H9 (cell line): ENCODE results near the gene OR2F1. TPM values are rescaled to one million over a fixed set of nuclear protein-coding genes. Genes with fewer than 3 reads are reported as not detected.

Experiments used
- DNase-seq: peaks from one replicate; pipeline ENCODE4 v3.0.0-alpha.2; 2017
- H2AFZ ChIP-seq: one replicate; pipeline ENCODE4 v1.6.1; 2013; ENCODE audit warnings: mild to moderate bottlenecking, low read length, control low read depth, moderate library complexity
- H2AK5ac ChIP-seq: 2 replicates; pipeline ENCODE4 v1.6.1; 2013; ENCODE audit warnings: low read length, control low read depth, mixed read lengths; ENCODE audit not compliant: insufficient read length
- H2BK120ac ChIP-seq: one replicate; pipeline ENCODE4 v1.6.1; 2013; ENCODE audit warnings: low read depth, mild to moderate bottlenecking, low read length, control low read depth, inconsistent platforms; ENCODE audit not compliant: poor library complexity, severe bottlenecking
- H2BK12ac ChIP-seq: 2 replicates; pipeline ENCODE4 v1.6.1; 2013; ENCODE audit warnings: low read length, control low read depth, mixed read lengths, low read depth; ENCODE audit not compliant: insufficient read length
- H2BK15ac ChIP-seq: 2 replicates; pipeline ENCODE4 v1.6.1; 2013; ENCODE audit warnings: low read depth, low read length, control low read depth
- H2BK20ac ChIP-seq: one replicate; pipeline ENCODE4 v1.6.1; 2013; ENCODE audit warnings: low read depth, mild to moderate bottlenecking, low read length, control low read depth, inconsistent platforms; ENCODE audit not compliant: poor library complexity, severe bottlenecking
- H2BK5ac ChIP-seq: 2 replicates; pipeline ENCODE4 v1.6.1; 2013; ENCODE audit warnings: low read length, control low read depth, mixed read lengths; ENCODE audit not compliant: insufficient read length
- H3K14ac ChIP-seq: 2 replicates; pipeline ENCODE4 v1.6.1; 2013; ENCODE audit warnings: low read length, control low read depth; ENCODE audit not compliant: insufficient read depth
- H3K18ac ChIP-seq: 2 replicates; pipeline ENCODE4 v1.6.1; 2013; ENCODE audit warnings: low read depth, mild to moderate bottlenecking, mixed read lengths, low read length, control low read depth; ENCODE audit not compliant: insufficient read length
- H3K23ac ChIP-seq: 2 replicates; pipeline ENCODE4 v1.6.1; 2013; ENCODE audit warnings: low read length, control low read depth, mixed read lengths, low read depth; ENCODE audit not compliant: insufficient read length
- H3K23me2 ChIP-seq: 2 replicates; pipeline ENCODE4 v1.6.1; 2013; ENCODE audit warnings: low read depth, mild to moderate bottlenecking, mixed read lengths, low read length, control low read depth; ENCODE audit not compliant: insufficient read length, poor library complexity, severe bottlenecking
- H3K27ac ChIP-seq: 2 replicates; pipeline ENCODE4 v1.5.1; 2013; ENCODE audit warnings: low read length, control low read depth, mixed read lengths, low read depth; ENCODE audit not compliant: insufficient read length
- H3K27me3 ChIP-seq: 2 replicates; pipeline ENCODE4 v1.6.1; 2013; ENCODE audit warnings: low read length, control low read depth, inconsistent platforms; ENCODE audit not compliant: insufficient read depth
- H3K4ac ChIP-seq: 2 replicates; pipeline ENCODE4 v1.6.1; 2013; ENCODE audit warnings: low read depth, mild to moderate bottlenecking, control low read depth, inconsistent platforms, low read length, moderate library complexity
- H3K4me1 ChIP-seq: 2 replicates; pipeline ENCODE4 v1.6.1; 2013; ENCODE audit warnings: low read length, control low read depth, inconsistent platforms; ENCODE audit not compliant: insufficient read depth
- H3K4me2 ChIP-seq: 2 replicates; pipeline ENCODE4 v1.6.1; 2013; ENCODE audit warnings: low read length, control low read depth, mixed read lengths; ENCODE audit not compliant: insufficient read length, insufficient read depth
- H3K56ac ChIP-seq: 2 replicates; pipeline ENCODE4 v1.6.1; 2013; ENCODE audit warnings: low read depth, mild to moderate bottlenecking, mixed read lengths, low read length, control low read depth; ENCODE audit not compliant: insufficient read length
- H3K79me1 ChIP-seq: 2 replicates; pipeline ENCODE4 v1.6.1; 2013; ENCODE audit warnings: low read depth, mild to moderate bottlenecking, moderate library complexity, low read length, control low read depth, inconsistent platforms; ENCODE audit not compliant: insufficient read depth, poor library complexity, severe bottlenecking
- H3K79me2 ChIP-seq: 2 replicates; pipeline ENCODE4 v1.6.1; 2013; ENCODE audit warnings: low read length, control low read depth, inconsistent platforms; ENCODE audit not compliant: insufficient read depth
- H3K9ac ChIP-seq: 2 replicates; pipeline ENCODE4 v1.6.1; 2013; ENCODE audit warnings: low read length, control low read depth, mixed read lengths; ENCODE audit not compliant: insufficient read length; ENCODE audit errors: extremely low read depth
- H3K9me3 ChIP-seq: one replicate; pipeline ENCODE4 v1.6.1; 2013; ENCODE audit warnings: low read depth, low read length, inconsistent platforms; ENCODE audit not compliant: control insufficient read depth
- H3T11ph ChIP-seq: one replicate; pipeline ENCODE4 v1.6.1; 2013; ENCODE audit warnings: mild to moderate bottlenecking, low read length, control low read depth, inconsistent platforms
- H4K20me1 ChIP-seq: one replicate; pipeline ENCODE4 v1.6.1; 2013; ENCODE audit not compliant: control insufficient read depth, insufficient read length, insufficient read depth
- H4K5ac ChIP-seq: 2 replicates; pipeline ENCODE4 v1.6.1; 2013; ENCODE audit warnings: low read depth, mild to moderate bottlenecking, mixed read lengths, low read length, control low read depth; ENCODE audit not compliant: insufficient read length
- H4K8ac ChIP-seq: replicated peaks from 2 replicates; pipeline ENCODE4 v1.6.1; 2013; ENCODE audit warnings: low read length, control low read depth, mixed read lengths, low read depth; ENCODE audit not compliant: insufficient read length
- H4K91ac ChIP-seq: 2 replicates; pipeline ENCODE4 v1.6.1; 2013; ENCODE audit warnings: low read depth, mild to moderate bottlenecking, moderate library complexity, mixed read lengths, low read length, control low read depth; ENCODE audit not compliant: insufficient read length
- H3K27ac Mint-ChIP-seq, 3 experiments: 2 replicates in 2 of 3; 3 replicates in 1 of 3; pipeline ENCODE4 v1.8.0; 2020 to 2021; ENCODE audit warnings: mixed read lengths in 3 of 3, mild to moderate bottlenecking in 1 of 3, moderate library complexity in 1 of 3
- H3K27me3 Mint-ChIP-seq: 2 replicates; pipeline ENCODE4 v1.8.0; 2021; ENCODE audit warnings: low read depth, mild to moderate bottlenecking, moderate library complexity, mixed read lengths
- H3K36me3 Mint-ChIP-seq, 3 experiments: 2 replicates in 2 of 3; 3 replicates in 1 of 3; pipeline ENCODE4 v1.8.0; 2020 to 2021; ENCODE audit warnings: low read depth in 3 of 3, mixed read lengths in 3 of 3; ENCODE audit not compliant: insufficient read depth in 1 of 3
- H3K4me1 Mint-ChIP-seq, 2 experiments: 2 replicates each; pipeline ENCODE4 v1.8.0; 2020; ENCODE audit warnings: mixed read lengths in 2 of 2
- H3K4me3 Mint-ChIP-seq, 2 experiments: 2 replicates in 1 of 2; 3 replicates in 1 of 2; pipeline ENCODE4 v1.8.0; 2020 to 2021; ENCODE audit warnings: mild to moderate bottlenecking in 2 of 2, mixed read lengths in 2 of 2, moderate library complexity in 1 of 2
- H3K9me3 Mint-ChIP-seq, 2 experiments: 2 replicates in 1 of 2; 3 replicates in 1 of 2; pipeline ENCODE4 v1.8.0; 2020; ENCODE audit warnings: mild to moderate bottlenecking in 2 of 2, mixed read lengths in 2 of 2, moderate library complexity in 1 of 2
- WGBS: extraction: QIAGEN DNeasy Blood & Tissue Kit; methylation state at CpG from one replicate; pipeline ENCODE4 v1.1.7; 2013; ENCODE audit warnings: missing lambda C conversion rate, low lambda C conversion rate, mixed read lengths; ENCODE audit not compliant: insufficient read length; ENCODE audit errors: extremely low coverage; 5-methylcytosine and 5-hydroxymethylcytosine counted together
- total RNA-seq: library from RNA; stranded (reverse); gene quantifications from 2 replicates; pipeline ENCODE4 v1.2.1, GENCODE V29; 2021
- TF ChIP-seq, protein P1 (sequence below): fragments of 200-600 bp; sonication (generic); conservative IDR thresholded peaks from 3 replicates; pipeline ENCODE4 v1.8.0; 2021; ENCODE audit warnings: antibody characterized with exemption, mild to moderate bottlenecking

Gene OR2F1
- total RNA-seq, 1 experiment from 2014 or later = not detected

DNA sequence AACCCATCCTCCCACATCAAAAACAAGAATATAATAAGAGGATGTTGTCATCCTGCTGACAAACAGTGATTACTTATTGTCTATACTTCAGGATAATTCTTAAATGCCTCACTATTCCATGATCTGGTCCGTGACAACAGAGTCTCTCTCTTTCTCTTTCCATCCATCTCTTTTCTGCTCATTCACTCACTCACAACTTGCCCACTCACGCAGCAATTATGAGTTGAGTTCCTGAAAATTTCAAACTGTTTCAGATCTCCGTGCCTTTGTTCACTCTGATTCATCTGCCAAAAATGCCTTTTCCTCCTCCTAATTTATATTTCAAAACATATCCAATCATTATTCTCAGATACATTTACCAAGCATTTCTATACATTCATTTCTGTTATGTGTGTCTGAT lies 46.9 kb downstream of the OR2F1 start:
- no peak overlapping the region for H3T11ph ChIP-seq
- no peak overlapping the region for H3K4me2 ChIP-seq
- no peak overlapping the region for H3K23ac ChIP-seq
- H3K27ac ChIP-seq = no peak overlapping the region
- no peak overlapping the region for H3K56ac ChIP-seq
- H2BK20ac ChIP-seq = no peak overlapping the region
- Mint-ChIP-seq H3K27me3 (peaks cover 3% of the 10 kb centered on the region), H3K36me3 (no peaks in the 10 kb centered on the region), H3K4me1 (no peaks in the 10 kb centered on the region), H3K4me3 (no peak overlapping the region), H3K9me3 (no peaks in the 10 kb centered on the region; a peak in 1 of 5 replicates), H3K27ac (no peak overlapping the region)
- no peak overlapping the region for H2AFZ ChIP-seq
- WGBS = no CpG with 5 or more reads among the region's 3 CpGs
- no peak overlapping the region for H3K9ac ChIP-seq
- no peak overlapping the region for H2BK5ac ChIP-seq
- TF ChIP-seq, protein P1, sequence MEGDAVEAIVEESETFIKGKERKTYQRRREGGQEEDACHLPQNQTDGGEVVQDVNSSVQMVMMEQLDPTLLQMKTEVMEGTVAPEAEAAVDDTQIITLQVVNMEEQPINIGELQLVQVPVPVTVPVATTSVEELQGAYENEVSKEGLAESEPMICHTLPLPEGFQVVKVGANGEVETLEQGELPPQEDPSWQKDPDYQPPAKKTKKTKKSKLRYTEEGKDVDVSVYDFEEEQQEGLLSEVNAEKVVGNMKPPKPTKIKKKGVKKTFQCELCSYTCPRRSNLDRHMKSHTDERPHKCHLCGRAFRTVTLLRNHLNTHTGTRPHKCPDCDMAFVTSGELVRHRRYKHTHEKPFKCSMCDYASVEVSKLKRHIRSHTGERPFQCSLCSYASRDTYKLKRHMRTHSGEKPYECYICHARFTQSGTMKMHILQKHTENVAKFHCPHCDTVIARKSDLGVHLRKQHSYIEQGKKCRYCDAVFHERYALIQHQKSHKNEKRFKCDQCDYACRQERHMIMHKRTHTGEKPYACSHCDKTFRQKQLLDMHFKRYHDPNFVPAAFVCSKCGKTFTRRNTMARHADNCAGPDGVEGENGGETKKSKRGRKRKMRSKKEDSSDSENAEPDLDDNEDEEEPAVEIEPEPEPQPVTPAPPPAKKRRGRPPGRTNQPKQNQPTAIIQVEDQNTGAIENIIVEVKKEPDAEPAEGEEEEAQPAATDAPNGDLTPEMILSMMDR = no peak
- no peaks in the 10 kb centered on the region for H3K23me2 ChIP-seq
- no peaks in the 10 kb centered on the region for H3K27me3 ChIP-seq
- H3K4ac ChIP-seq = no peak overlapping the region
- H3K4me1 ChIP-seq = no peaks in the 10 kb centered on the region
- no peaks in the 10 kb centered on the region for H3K79me2 ChIP-seq
- no peak overlapping the region for H2AK5ac ChIP-seq
- no peak overlapping the region for H2BK120ac ChIP-seq
- H2BK12ac ChIP-seq = no peak overlapping the region
- H4K20me1 ChIP-seq = no peaks in the 10 kb centered on the region
- no peak for DNase-seq
- H4K5ac ChIP-seq = no peak overlapping the region
- H3K9me3 ChIP-seq = no peaks in the 10 kb centered on the region
- H3K79me1 ChIP-seq = no peaks in the 10 kb centered on the region
- H3K18ac ChIP-seq = no peak overlapping the region
- H3K14ac ChIP-seq = no peak overlapping the region
- H4K91ac ChIP-seq = no peak overlapping the region
- no peak overlapping the region for H4K8ac ChIP-seq
- no peak overlapping the region for H2BK15ac ChIP-seq
